Right lobe of liver (tissue), 6 donors: ENCODE results near the gene C4BPA. TPM values are rescaled to one million over a fixed set of nuclear protein-coding genes. Genes with fewer than 3 reads are reported as not detected.

Experiments used
- ATAC-seq, 4 donors: fragments of 200-7000 bp; cut with Tn5 transposase; one replicate each; pipeline ENCODE4 v1.9.1; 2020; ENCODE audit warnings: mild to moderate bottlenecking in 4 of 4, moderate library complexity in 4 of 4
- DNase-seq, 3 donors: peaks; one replicate each; pipeline ENCODE4 v3.0.0-alpha.2; 2020
- H3K27ac ChIP-seq, 3 donors: fragments of 200-600 bp; one replicate each; pipeline ENCODE4 v1.8.0; 2022
- H3K27me3 ChIP-seq, 2 donors: fragments of 200-600 bp; one replicate each; pipeline ENCODE4 v1.8.0; 2022
- H3K36me3 ChIP-seq, 4 donors: fragments of 200-600 bp; sonication (generic) in 1 of 4; one replicate each; pipeline versions ENCODE4 v1.5.1 to v1.8.0; 2017 to 2022; ENCODE audit warnings: control low read depth in 1 of 4
- H3K4me1 ChIP-seq, 4 donors: fragments of 200-600 bp; sonication (generic) in 1 of 4; one replicate each; pipeline versions ENCODE4 v1.5.1 to v1.8.0; 2017 to 2022; ENCODE audit warnings: control low read depth in 1 of 4
- H3K4me3 ChIP-seq, 3 donors: fragments of 200-600 bp; one replicate each; pipeline ENCODE4 v1.8.0; 2022
- H3K9me3 ChIP-seq, 4 donors: fragments of 200-600 bp; sonication (generic) in 1 of 4; one replicate each; pipeline versions ENCODE4 v1.5.1 to v1.8.0; 2017 to 2022; ENCODE audit warnings: control low read depth in 1 of 4
- POLR2A ChIP-seq: fragments of 450-650 bp; IDR thresholded peaks from one replicate; pipeline ENCODE4 v1.6.1; 2017; ENCODE audit warnings: antibody characterized with exemption, mild to moderate bottlenecking
- WGBS: methylation state at CpG from one replicate; pipeline ENCODE4 v1.1.6; 2018; ENCODE audit warnings: low coverage, low lambda C conversion rate; ENCODE audit not compliant: insufficient coverage; ENCODE audit errors: missing lambda C conversion rate; 5-methylcytosine and 5-hydroxymethylcytosine counted together
- intact Hi-C, 2 donors: fragments of 100-400 bp; cut with DNase I; formaldehyde crosslinking; loops; one replicate each; pipeline versions ENCODE4 v1.11.2 to v1.14.1; 2022
- total RNA-seq, 6 experiments: library from RNA; depleted of rRNA in 2 of 6; stranded (reverse); fragments of >200 nt in 2 of 6; fragmentation: NEBNext Ultra II Directional in 3 of 6; extraction: Animal tissue kit (Norgen Biotek cat#: 25700) in 3 of 6; gene quantifications; one replicate each; pipeline versions ENCODE4 v1.1.0 to v1.2.4, GENCODE V29; 2016 to 2023
- TF ChIP-seq, protein P1 (sequence below), 4 donors: fragments of 200-600 bp in 3 of 4; fragments of 450-650 bp in 1 of 4; IDR thresholded peaks; one replicate each; pipeline versions ENCODE4 v1.5.1 to v1.8.0; 2016 to 2022; ENCODE audit warnings: antibody characterized with exemption in 4 of 4, mild to moderate bottlenecking in 2 of 4
- donor health status: DM: no; HTN: yes; CAD: no.
- donor health status: DM: no; HTN: no; CAD: no.
- donor health status: DM: no; HTN: no; CAD: no.
- donor health status: DM: no; HTN: yes; CAD: no.
- donor health status: DM: no; HTN: yes; CAD: no.

C4BPA gene
- total RNA-seq, 6 experiments from 2014 or later: 746 to 1,325 (median 959) TPM

DNA sequence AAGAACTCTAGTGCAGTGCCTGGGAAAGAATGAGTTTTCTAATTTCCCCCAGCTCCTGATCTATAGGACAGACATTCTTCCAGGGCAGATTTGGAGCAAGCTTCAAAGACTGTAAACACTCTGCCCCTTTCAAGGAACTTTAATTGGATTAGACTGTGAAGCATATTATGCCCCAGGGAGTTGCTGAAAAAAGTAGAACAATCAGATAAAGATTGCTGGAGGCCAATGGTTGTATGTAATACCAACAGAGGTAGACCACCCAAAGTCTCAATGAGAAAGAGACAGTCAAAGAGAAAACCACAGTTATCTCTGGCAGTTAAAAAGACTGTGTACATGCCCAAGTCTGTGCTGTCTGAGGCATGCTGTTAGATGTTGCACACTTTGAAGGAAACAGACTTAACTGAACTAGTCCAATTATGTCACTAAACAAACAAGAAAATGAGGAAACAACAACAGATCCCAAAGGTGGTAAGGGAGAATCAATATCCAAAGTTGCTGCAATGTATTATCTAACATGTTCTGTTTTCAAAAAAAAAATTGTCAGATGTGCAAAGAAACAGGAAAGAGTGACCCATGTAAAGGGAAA lies 24.4 kb downstream of the C4BPA start:
- Histone ChIP-seq H3K9me3 (no peaks in the 10 kb centered on the region), H3K36me3 (peaks cover 3 to 71% (median 22%) of the 10 kb centered on the region in 4 donors), H3K4me1 (peaks cover 0 to 41% (median 5%) of the 10 kb centered on the region in 4 donors), H3K27me3 (no peaks in the 10 kb centered on the region), H3K27ac (peak overlapping the region; percentile 55 to 81 (median 59)), H3K4me3 (no peak overlapping the region)
- ATAC-seq (peak; percentile 79 to 84 (median 83)), DNase-seq (no peak)
- intact Hi-C loops: no loop called here
- no peak for TF ChIP-seq POLR2A
- TF ChIP-seq, protein P1, sequence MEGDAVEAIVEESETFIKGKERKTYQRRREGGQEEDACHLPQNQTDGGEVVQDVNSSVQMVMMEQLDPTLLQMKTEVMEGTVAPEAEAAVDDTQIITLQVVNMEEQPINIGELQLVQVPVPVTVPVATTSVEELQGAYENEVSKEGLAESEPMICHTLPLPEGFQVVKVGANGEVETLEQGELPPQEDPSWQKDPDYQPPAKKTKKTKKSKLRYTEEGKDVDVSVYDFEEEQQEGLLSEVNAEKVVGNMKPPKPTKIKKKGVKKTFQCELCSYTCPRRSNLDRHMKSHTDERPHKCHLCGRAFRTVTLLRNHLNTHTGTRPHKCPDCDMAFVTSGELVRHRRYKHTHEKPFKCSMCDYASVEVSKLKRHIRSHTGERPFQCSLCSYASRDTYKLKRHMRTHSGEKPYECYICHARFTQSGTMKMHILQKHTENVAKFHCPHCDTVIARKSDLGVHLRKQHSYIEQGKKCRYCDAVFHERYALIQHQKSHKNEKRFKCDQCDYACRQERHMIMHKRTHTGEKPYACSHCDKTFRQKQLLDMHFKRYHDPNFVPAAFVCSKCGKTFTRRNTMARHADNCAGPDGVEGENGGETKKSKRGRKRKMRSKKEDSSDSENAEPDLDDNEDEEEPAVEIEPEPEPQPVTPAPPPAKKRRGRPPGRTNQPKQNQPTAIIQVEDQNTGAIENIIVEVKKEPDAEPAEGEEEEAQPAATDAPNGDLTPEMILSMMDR (IDR thresholded peaks at IDR 0.05): no peak

DNA sequence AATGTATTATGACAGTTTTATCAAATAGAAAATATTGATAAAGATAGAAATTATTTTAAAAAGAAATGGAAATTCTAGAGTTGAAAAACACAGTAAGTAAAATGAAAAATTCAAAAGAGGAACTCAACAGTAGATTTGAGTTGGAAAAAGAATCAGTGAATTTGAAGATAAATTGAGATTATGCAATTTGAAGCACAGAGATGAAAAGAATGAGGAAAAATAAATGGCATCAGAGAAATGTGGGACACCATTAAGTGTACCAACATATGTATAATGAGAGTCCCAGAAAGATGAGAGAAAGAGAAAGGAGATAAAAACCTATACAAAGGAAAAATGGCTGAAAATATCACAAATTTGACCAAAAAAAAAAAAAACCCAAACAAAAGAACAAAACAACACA lies 25.0 kb downstream of the C4BPA start:
- peak overlapping the region in 2 of 3 donors; percentile 37 to 81 for H3K27ac ChIP-seq
- ATAC-seq (no peak), DNase-seq (no peak)
- intact Hi-C loops: no loop called here
- H3K4me1 ChIP-seq: peaks cover 0 to 41% (median 5%) of the 10 kb centered on the region in 4 donors
- H3K9me3 ChIP-seq: no peaks in the 10 kb centered on the region
- TF ChIP-seq POLR2A: no peak
- TF ChIP-seq, protein P1 (IDR thresholded peaks at IDR 0.05): no peak
- no peak overlapping the region for H3K4me3 ChIP-seq
- H3K27me3 ChIP-seq: no peaks in the 10 kb centered on the region
- H3K36me3 ChIP-seq: peaks cover 3 to 70% (median 19%) of the 10 kb centered on the region in 4 donors

DNA sequence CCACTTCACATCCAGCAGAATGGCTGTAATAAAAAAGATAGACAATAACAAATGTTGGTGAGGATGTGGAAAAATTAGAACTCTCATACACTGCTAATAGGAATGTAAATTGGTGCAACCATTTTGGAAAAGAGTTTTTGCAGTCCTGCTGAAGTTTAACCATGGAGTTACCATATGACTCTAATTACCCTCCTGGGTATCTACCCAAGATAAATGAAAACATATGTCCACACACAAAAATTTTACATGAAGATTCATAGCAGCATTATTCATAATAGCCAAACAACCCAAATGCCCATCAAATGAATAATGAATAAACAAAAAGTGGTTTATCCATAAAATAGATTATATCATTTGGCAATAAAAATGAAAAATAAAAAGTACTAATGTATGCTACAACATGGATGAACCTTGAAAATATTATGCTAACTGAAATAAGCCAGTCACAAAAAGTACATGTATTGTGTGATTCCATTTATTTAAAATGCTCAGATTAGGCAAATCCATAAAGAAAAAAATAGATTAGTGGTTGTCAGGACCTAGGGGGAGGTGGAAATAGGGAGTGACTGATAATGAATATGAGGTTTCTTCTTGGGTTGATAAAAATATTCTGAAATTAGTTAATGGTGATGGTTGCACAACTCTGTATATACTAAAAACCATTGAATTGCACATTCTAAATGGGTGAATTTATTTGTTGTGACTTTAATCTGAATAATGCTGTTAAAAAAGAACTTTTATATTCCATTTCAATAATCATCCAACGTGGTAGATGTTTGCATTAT lies 26.4 kb downstream of the C4BPA start:
- intact Hi-C loops: no loop called here
- H3K27ac ChIP-seq: peak overlapping the region in 1 of 3 donors; percentile 26
- no peaks in the 10 kb centered on the region for H3K9me3 ChIP-seq
- WGBS: 35% methylated on average over 1 of the region's 1 CpG
- no peaks in the 10 kb centered on the region for H3K27me3 ChIP-seq
- H3K36me3 ChIP-seq: peaks cover 0 to 68% (median 18%) of the 10 kb centered on the region in 4 donors
- DNase-seq (no peak), ATAC-seq (no peak)
- H3K4me3 ChIP-seq: no peak overlapping the region
- H3K4me1 ChIP-seq: peaks cover 0 to 41% (median 5%) of the 10 kb centered on the region in 4 donors
- TF ChIP-seq, protein P1 (IDR thresholded peaks at IDR 0.05): no peak
- TF ChIP-seq POLR2A: no peak

DNA sequence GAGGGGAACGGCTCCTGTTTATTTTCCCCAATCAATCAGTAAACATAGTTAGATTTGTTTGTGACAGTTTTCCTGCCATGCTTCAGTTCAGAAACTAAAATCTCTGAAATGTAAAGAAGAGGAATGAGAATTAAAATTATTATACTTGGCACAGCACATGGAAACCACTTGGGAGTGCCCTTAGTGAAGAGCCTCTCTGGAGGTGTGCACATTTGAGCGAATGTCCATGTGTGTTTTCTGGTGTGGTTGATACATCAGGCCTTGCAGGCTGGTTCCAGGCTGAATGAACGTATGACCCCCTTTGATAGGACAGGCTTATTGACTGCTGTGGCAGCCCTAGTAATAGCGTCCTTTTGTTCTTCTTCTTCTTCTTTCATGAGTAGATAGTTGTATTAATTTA lies 27.1 kb downstream of the C4BPA start:
- Histone ChIP-seq H3K27ac (peak overlapping the region in 1 of 3 donors; percentile 35), H3K4me3 (no peak overlapping the region), H3K9me3 (no peaks in the 10 kb centered on the region), H3K4me1 (peaks cover 0 to 41% (median 5%) of the 10 kb centered on the region in 4 donors), H3K36me3 (peaks cover 0 to 69% (median 17%) of the 10 kb centered on the region in 4 donors), H3K27me3 (no peaks in the 10 kb centered on the region)
- 64% methylated on average over 4 of the region's 4 CpGs for WGBS
- TF ChIP-seq POLR2A: no peak
- TF ChIP-seq, protein P1 (IDR thresholded peaks at IDR 0.05): no peak
- ATAC-seq (peak in 2 of 4 donors; percentile 4 to 26), DNase-seq (no peak)
- intact Hi-C loops: no loop called here
